ENCODE results near the gene XPR1. TPM values are rescaled to one million over a fixed set of nuclear protein-coding genes. Genes with fewer than 3 reads are reported as not detected.

XPR1 gene
- total RNA-seq, 6 experiments from 2014 or later, result 25.0 to 44.7 (median 34.0) TPM

GRCh38 chr1:180622658-180623508 is 8.9 kb upstream of the XPR1 start:
- Mint-ChIP-seq H3K36me3 (ENCODE audit: low read depth) (no peaks in the 10 kb centered on the region), H3K9me3 (no peaks in the 10 kb centered on the region), H3K4me1 (ENCODE audit: low read depth) (peaks cover 15% of the 10 kb centered on the region), H3K27me3 (ENCODE audit: insufficient read depth) (peaks cover 7% of the 10 kb centered on the region), H3K4me3 (no peak overlapping the region), H3K27ac (no peak overlapping the region)
- no peak for DNase-seq
- no peak for TF ChIP-seq CTCF (IDR thresholded peaks at IDR 0.05)

- no peaks in the 10 kb centered on the region for H3K9me3 Mint-ChIP-seq
- no peaks in the 10 kb centered on the region for H3K36me3 Mint-ChIP-seq (ENCODE audit: low read depth)
- peak; percentile 35 for DNase-seq
- H3K27ac Mint-ChIP-seq, result no peak overlapping the region
- H3K27me3 Mint-ChIP-seq (ENCODE audit: insufficient read depth), result peaks cover 7% of the 10 kb centered on the region
- peaks cover 15% of the 10 kb centered on the region for H3K4me1 Mint-ChIP-seq (ENCODE audit: low read depth)
- no peak overlapping the region for H3K4me3 Mint-ChIP-seq
- peak; percentile 70 for TF ChIP-seq CTCF (IDR thresholded peaks at IDR 0.05)
Measured at GRCh38 chr1:180623579-180624347, 8.1 kb upstream of the XPR1 start.

GRCh38 chr1:180626711-180627110 is 5.1 kb upstream of the XPR1 start:
- Mint-ChIP-seq H3K36me3 (ENCODE audit: low read depth) (no peaks in the 10 kb centered on the region), H3K4me3 (peak overlapping the region; percentile 75; the same call in 1 of the 2 replicates), H3K9me3 (no peaks in the 10 kb centered on the region), H3K4me1 (ENCODE audit: low read depth) (peaks cover 21% of the 10 kb centered on the region), H3K27me3 (ENCODE audit: insufficient read depth) (peaks cover 7% of the 10 kb centered on the region), H3K27ac (no peak overlapping the region)
- DNase-seq, result no peak
- TF ChIP-seq CTCF (IDR thresholded peaks at IDR 0.05), result no peak

GRCh38 chr1:180627411-180627810 is 4.4 kb upstream of the XPR1 start:
- H3K27ac Mint-ChIP-seq, result peak overlapping the region; percentile 13; the same call in 1 of the 2 replicates
- peak; percentile 21 for DNase-seq
- peaks cover 21% of the 10 kb centered on the region for H3K4me1 Mint-ChIP-seq (ENCODE audit: low read depth)
- H3K36me3 Mint-ChIP-seq (ENCODE audit: low read depth), result no peaks in the 10 kb centered on the region
- H3K9me3 Mint-ChIP-seq, result no peaks in the 10 kb centered on the region
- peaks cover 7% of the 10 kb centered on the region for H3K27me3 Mint-ChIP-seq (ENCODE audit: insufficient read depth)
- H3K4me3 Mint-ChIP-seq, result peak overlapping the region; percentile 75; the same call in 1 of the 2 replicates
- no peak for TF ChIP-seq CTCF (IDR thresholded peaks at IDR 0.05)

GRCh38 chr1:180628646-180629045 is 3.2 kb upstream of the XPR1 start:
- Mint-ChIP-seq H3K4me1 (ENCODE audit: low read depth) (peaks cover 21% of the 10 kb centered on the region), H3K27ac (no peak overlapping the region), H3K4me3 (no peak overlapping the region), H3K27me3 (ENCODE audit: insufficient read depth) (peaks cover 7% of the 10 kb centered on the region), H3K36me3 (ENCODE audit: low read depth) (no peaks in the 10 kb centered on the region), H3K9me3 (no peaks in the 10 kb centered on the region)
- DNase-seq, result no peak
- TF ChIP-seq CTCF (IDR thresholded peaks at IDR 0.05), result no peak

Data from HFFc6 (cell line).